ENCODE results near the gene COL5A1.
A peak's percentile ranks its signal among the peaks of the same experiment; 100 is the strongest.

Gene COL5A1

DNA sequence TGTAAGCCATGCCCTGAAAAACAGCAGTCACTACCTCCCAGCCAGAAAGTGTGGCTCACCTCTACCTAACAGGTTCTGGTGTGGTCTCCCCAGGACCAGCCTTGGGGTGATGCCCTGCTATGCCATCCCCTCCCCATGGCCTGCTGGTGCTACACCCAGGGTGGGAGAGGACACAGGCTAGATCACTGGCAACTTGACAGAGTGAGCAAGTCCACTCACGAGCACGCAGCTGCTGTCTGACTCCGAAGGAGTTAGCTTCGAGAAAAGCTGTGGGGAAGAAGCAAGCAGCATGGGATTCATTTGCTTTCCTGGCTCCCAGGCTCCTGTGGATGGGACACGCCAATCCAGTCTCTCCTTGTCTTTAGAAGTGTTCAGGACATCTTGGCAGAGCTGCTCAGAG lies 102.2 kb downstream of the COL5A1 start:
- DNase-seq (ENCODE audit: low read depth): no peak

DNA sequence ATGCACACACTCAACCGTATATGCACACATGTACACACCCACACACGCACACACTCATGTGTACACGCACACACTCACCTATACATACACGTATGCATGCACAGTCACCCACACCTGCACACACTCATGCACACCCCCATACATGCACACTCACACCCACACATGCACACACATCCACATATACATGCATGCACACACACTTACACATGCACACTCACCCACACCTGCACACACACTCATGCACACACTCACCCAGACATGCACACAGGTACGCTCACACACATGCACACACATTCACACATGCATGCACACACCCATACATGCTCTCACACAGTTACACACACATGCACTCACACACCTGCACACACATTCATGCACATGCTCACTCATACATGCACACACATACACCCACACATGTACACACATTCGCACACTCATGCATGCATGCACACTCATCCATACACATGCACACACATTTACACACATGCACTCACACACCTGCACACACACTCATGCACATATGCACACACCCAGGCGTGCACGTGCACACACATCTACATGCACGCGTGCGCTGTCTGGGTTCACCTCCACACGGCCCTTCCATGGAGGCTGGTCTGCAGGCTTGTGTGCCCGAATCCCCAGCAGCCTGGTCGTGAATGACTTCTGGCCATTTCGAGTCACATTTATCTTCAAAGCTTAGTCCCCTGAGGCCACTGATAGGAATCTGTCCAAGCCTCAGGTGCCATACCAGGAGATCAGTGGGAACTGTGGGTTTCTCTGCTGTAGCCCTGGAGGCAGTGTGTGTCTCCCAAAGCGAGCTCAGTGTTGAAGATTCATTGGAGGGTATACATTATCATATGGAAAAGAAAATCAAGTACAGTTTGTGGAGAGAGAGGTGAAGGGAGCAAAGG lies 103.0 kb downstream of the COL5A1 start:
- DNase-seq (ENCODE audit: low read depth): no peak

DNA sequence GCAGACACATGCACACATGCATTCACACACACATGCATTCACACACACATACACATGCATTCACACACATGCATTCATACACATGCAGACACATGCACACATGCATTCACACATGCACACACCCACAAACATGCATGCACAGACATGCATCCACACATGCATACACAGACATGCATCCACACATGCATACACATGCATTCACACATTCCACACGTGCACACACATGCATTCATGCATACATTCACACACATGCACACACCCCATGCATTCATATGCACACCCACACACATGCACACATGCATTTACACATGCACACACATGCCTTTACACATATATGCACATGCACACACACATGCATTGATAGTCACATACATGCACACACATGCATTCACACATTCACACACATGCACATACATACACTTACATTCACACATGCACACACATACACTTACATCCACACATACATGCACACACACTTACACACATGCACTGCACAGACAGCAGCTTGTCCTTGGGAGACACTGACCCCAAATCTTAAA lies 106.4 kb downstream of the COL5A1 start:
- DNase-seq (ENCODE audit: low read depth): no peak

DNA sequence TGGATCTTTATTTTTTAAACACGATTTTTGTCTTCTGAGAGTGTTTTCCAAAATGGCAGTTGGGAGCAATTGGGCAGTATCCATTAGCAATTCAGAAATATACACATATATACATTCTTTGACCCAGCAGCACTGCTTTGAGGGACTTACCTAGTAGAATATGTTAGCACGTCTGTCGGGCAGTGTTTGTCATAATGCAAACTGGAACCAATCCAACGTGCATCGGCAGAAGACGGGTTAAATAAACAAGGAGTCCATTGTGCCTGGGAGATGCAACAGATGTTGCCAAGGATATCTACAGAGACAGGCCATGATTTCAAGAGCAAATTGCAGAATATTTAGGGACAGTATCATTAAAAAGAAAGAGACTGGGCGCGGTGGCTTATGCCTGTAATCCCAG lies 107.0 kb downstream of the COL5A1 start:
- DNase-seq (ENCODE audit: low read depth): no peak

DNA sequence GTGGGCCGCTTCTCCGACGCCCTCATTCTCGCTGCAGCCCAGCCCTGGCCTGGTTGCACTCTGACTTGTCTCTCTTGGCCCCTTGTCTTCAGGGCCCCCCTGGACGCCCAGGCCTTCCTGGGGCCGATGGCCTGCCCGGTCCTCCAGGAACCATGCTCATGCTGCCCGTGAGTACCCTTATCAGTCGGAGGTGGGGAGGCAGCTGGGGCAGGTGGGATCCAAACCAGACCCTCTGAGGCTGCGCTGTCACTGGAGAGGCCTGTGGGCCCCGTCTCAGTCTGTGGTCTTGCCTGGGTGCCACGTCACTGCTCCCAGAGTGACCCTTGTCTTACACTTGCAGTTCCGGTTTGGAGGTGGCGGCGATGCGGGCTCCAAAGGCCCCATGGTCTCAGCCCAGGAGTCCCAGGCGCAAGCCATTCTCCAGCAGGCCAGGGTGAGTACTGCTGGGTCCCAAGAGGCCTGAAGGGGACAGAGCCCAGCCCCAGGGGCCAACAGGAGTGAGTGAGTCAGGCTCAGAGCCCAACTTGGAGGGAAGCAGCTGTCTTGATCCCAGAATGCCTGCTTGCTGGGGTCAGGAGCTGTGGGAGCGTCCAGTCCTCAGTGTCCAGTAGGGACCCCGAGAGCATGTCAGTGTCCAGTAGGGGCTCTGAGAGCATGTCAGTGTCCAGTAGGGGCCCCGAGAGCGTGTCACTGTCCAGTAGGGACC lies 109.0 kb downstream of the COL5A1 start:
- no peak for DNase-seq (ENCODE audit: low read depth)

DNA sequence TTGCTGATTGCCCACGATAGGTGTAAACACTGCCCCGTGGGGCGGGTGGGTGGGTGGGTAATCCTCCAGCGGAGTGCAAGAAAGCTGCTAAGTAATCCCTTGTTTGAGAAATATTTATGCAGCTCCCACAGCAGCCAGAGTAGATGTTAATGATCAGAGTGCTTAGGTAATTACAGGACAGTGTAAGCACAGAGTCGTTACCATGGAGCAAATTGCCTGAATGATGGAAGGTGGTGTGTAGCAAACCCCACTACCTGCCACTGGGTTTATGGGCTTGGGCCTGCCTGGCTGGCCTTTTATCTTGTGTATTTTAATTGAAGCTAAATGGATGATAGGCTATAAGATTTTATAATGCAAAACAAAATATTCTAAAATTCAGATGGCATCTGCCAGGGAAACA lies 110.0 kb downstream of the COL5A1 start:
- DNase-seq (ENCODE audit: low read depth): no peak

DNA sequence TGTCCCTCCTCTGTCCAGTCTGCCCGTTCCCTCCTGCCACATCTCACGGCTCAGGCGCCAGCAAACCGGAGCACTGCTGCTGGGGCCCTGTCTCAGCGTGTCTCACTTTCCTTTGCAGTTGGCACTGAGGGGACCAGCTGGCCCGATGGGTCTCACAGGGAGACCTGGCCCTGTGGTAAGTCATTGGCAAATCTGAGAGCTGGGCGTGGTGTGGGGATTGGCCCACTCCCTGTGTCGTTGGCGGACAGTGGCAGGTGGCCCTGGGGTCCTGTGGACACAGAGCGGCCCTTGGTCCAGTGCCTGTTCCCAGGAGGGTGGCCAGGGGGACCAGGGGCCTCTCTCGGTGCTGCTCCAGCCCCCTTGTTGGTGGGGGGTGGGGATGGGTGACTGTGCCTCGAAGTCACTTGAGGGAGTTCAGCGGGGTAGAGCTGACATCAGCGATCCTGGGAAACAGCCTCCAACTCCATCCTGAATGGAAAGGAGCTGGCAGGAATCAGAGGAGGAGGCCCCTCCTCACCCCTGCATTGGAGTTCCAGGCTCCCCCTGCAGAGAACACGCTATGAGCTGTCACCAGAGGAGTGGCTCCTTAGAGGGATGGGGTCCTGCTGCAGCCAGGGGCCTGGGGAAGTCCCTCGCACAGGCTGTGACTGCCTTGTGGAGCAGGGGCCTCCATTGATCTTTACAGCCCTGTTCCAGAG lies 111.0 kb downstream of the COL5A1 start:
- DNase-seq (ENCODE audit: low read depth): no peak

DNA sequence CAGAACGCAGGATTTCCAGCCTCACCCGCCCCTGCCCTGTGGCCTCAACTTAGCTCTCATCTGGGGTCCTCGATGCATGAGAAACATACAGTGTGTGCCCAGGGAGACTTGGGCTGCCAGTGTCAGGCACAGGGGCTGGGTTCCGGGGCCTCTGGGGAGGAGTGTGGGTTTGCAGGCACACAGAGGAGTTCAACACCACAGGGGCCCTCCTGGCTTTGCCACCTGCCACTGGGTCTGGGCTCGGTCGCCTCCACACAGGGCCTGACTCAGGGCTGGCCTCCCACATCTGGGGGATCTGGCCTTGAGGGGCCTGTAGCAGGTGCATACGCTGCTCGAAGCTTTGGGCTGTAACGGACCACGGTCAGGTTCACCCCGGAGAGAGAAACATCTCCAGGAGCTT lies 111.6 kb downstream of the COL5A1 start:
- no peak for DNase-seq (ENCODE audit: low read depth)

DNA sequence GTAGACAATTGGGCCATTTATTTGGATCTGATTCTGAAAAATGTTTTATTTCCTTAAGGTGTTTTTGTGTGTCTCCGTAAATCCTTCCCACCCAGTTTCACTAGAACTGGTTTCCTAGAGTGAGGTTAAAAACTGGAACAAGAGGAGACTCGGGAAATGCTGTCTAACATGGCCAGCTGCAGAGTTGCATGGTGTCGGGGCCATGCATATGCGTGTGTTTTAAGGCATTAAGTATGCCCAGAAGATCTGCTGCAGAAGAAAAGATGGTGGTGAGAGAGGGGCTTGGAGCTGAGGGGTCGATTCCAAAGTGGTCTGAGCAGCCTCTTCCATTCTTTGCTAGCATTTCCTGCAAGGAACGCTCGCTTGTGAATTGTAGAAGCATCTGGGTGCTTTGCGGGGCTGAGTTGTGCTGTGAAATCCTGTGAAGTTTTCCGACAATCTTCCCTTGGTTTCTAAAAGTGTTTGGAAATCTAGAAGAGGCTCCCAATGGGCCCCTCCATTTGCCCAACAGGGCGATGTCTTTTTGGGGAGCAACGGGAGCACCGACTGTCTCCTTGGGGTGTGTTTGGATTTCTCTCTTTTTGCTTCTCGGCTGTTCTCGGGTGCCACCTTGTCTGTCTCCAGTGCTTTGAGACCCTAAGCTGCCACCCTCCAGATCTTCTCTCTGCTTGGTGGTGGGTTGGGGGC lies 113.8 kb downstream of the COL5A1 start:
- no peak for DNase-seq (ENCODE audit: low read depth)

DNA sequence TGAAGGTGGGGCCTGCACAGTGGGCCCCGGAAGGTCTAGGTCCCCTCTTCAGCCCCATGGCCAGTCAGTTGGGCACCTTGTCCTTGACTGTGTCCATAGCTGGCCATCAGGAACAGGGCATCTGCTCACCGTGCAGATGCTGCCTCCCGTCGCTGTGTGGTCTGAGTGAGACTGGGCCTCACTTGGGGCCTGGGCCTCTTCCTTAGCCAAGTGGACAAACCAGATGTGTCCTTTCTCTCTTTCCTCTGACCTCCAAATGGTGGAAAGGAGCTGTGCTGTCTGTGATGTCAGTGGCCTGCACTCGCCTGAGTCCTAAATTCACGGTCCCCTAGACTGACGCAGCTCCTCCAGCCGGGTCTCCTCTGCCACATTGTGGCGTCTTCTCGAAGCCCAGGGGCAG lies 114.5 kb downstream of the COL5A1 start:
- DNase-seq (ENCODE audit: low read depth): no peak

DNA sequence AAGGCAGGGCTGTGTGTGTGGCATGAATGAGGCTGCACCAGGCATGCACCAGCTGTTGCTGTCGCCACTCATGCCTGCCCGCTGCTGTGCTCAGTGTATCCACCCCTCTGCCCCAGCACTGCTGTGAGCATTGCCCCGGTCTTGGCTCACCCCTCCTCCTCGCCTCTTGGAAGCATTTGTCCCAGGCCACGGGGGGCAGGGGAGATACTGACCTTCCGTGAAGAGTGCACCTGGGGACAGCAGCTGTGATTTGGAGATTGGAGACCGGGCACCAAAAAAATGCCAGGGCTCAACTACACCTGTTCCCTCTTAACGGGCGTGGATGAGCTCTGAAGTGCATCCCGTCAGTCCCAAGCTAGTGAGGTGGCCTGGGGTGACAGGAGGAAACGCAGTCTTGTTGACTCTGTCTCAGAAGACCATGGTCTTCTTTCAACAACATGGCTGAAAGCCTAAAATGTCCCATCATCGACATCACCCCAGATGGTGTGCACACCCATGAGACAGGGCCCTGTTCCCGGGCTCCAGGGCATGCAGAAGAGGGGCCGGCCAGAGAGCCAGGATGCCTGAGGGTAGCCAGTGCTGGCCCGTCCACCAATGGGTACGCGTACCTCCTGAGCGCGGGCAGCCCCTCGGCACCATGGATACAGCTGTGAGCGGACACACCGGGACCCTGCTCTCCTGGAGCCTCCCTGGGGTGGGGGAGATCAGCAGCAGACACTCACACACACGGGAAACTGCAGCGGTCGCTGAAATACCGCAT lies 115.8 kb downstream of the COL5A1 start:
- DNase-seq (ENCODE audit: low read depth): no peak

DNA sequence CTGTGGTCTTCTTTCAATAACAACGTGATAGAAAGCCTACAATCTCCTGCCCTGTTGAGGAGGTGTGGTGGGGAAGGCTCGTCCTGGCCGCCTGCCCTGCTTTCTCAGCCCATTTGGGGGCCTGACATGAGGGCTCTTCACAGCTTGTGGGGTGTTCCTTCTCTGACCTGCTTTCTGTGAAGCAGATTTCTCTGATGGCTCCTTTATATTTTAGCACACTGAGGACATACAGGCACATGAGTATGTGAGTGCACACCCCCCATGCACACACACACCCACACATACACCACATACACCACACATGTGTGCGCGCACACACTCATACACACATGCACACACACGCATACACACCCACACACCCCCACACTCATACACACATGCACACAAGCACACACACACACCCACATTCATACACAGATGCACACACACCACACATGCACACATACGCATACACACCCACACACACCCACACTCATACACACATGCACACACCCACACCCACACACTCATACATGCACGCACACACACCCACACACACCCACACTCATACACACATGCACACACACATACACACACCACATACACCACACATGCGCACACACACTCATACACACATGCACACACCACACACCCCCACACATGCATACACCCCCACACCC lies 117.5 kb downstream of the COL5A1 start:
- DNase-seq (ENCODE audit: low read depth): no peak

DNA sequence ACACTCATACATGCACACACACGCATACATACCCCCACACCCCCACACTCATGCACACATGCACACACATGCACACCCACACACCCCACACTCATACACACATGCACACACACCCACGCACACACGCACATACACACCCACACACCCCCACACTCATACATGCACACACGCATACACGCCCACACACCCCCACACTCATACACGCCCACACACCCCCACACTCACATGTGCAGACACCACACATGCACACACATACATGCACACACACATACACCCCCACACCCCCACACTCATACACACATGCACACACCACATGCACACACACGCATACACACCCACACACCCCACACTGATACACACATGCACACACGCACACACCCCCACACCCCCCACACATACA lies 118.3 kb downstream of the COL5A1 start:
- DNase-seq (ENCODE audit: low read depth): no peak

DNA sequence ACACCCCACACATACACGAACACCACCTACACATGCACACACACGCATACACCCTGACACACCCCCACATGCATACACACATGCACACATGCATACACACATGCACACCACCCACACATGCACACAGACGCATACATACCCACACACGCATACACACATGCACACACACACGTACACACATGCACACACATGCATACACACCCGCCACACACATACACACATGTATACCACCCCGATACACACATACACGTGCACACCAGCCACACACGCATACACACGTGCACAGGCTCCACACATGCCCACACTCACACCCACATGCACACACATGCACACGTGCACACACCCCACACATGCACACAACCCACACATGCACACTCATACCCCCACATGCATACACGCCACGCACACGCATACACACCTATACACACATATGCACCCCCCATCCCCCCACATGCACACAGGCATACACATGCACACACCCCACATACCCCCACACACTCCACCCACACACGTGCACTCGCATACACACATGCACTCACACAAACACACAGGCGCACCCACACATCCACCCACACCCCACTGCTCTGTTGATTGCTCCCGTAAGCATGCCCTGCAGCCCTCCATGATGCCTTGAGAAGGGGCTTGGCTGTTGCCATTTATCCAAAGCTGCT lies 119.3 kb downstream of the COL5A1 start:
- no peak for DNase-seq (ENCODE audit: low read depth)

DNA sequence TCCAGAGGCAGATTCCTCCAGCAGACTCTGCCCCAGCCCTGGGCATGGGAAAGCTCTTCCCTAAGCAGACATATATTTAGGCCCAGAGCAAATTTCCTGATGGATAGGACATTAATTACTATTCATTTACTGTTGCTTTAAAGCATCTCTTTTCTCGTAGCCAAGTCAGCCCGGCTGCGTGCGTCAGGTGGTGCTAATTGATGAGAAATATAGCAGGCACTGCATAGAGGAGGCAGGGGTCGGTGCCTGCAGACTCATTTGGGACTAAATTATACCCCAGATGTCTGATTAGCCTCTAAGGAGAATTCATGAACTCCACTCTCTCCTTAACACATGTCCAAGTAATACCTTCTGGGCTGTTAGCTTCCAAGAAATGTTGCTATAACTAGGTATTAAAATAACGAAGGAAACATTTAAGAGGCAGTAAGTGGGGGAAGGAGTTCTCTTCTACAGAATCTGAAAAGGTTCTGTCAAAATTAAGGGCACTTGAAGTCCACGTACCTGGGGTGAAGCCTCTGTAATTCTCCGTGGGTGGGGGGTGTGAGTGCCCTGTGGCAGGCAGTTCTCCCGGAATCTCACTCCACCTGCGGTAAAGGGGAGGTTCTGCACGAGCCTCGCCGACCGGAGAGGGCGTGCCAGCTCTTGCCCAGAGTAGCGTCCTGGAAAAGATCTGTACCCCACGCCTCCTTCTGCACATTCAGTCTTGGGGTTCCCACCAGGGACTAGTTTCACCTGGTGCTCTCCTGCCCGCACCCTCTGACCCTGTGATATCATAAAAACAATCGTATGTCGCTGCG lies 123.1 kb downstream of the COL5A1 start:
- no peak for DNase-seq (ENCODE audit: low read depth)

DNA sequence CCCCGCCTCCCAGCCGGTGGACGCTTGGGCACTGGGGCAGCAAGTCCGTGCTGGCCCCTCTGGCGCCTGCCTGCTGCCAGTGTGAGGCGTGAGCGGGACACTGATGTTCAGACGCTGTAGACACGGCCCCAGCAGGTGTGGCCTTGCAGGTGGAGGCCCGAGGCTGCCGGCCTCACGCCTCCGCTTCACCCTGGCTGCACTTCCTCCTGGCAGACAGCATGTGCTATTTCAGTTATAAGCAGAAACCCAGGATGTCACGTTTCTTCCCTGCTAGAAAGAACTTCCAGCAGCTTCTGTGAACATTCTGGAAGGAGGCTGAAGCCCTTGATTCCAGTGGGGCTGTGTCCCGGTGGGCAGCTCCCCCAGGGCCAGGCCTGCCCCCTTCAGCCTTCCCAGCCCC lies 124.2 kb downstream of the COL5A1 start:
- no peak for DNase-seq (ENCODE audit: low read depth)

DNA sequence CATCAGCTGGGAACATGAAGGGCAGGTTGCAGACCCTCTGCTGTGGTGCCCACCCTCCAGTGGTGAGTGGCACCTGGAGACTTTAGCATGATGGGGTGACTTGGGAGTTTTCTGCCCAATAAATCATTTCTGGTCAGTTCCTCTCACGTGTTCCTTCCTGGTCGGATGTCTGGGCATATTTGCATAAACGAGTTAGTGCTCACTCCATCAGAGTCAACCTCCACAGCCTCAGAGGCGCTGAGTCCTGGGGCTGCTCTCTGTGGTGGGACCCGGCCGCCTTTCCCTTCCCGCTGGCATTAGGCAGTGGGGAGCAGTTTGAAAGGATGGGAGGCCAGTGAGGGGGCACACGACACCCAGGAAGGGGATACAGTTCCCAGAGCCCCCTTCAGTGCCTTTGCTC lies 125.0 kb downstream of the COL5A1 start:
- DNase-seq (ENCODE audit: low read depth): no peak

DNA sequence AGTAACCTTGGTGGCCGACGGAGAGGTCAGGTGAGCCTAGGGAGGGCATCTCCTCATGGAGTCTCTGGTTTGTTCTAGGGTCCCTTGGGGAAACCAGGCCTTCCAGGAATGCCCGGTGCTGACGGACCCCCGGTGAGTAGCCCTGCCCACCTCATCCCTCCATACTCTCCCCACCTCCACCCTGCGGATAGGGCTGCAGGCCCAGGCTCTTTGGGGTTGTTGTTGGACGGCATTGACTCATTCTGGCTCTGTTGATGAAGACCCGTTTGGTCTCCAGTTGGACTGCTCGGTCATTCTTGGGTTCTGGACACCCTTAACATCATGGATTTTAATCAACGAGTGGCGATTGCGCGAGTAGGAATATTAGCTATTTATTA lies 126.7 kb downstream of the COL5A1 start:
- DNase-seq (ENCODE audit: low read depth): no peak

DNA sequence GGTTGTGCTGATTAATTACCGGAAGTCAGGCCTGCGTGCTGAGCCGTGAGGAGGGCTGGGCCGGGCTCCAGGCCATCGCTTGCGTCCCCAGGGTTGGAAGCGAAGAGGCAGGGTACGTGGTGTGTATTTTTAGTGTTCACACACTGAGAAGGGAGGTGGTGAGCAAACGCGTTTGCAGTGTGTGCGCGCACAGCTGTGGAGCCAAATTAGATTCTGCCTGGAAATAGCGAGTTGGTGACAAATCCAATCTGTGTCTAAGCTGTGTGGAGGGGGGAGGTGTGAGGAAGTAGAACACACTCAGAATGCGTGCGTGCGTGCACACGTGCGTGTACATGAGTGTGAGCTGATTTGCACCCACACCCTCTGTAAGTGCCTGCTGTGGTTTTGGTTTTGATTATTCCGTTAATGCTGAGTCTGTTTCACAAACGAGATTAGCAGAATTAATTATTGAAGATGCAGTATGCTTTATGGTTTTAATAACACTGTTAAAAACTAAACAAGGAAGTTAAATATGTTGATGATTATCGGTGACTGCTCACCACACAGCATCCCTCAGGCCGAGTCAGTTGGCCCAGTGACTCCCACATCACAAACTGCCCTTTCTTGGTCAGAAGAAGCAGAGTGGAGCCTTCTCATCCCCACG lies 127.2 kb downstream of the COL5A1 start:
- peak; percentile 25 for DNase-seq (ENCODE audit: low read depth)
